ENCODE measurements around the gene AFAP1. TPM values are rescaled to one million over a fixed set of nuclear protein-coding genes. Genes with fewer than 3 reads are reported as not detected.
A peak's percentile ranks its signal among the peaks of the same experiment; 100 is the strongest.

The AFAP1 gene
- total RNA-seq, 1 donor from 2014 or later: 55.6 TPM

- DNase-seq (ENCODE audit: low read depth): no peak
- Histone ChIP-seq H3K4me3 (ENCODE audit: low read depth, low read length) (no peak overlapping the region), H3K27me3 (ENCODE audit: control insufficient read depth, insufficient read depth, low read length) (no peaks in the 10 kb centered on the region), H3K36me3 (ENCODE audit: control insufficient read depth, insufficient read depth, low read length) (no peaks in the 10 kb centered on the region)
- TF ChIP-seq CTCF (IDR thresholded peaks at IDR 0.05; ENCODE audit: insufficient read depth, low read length, poor library complexity, severe bottlenecking): no peak
Measured at GRCh38 chr4:7877176-7877575, 62.5 kb downstream of the AFAP1 start.

DNA sequence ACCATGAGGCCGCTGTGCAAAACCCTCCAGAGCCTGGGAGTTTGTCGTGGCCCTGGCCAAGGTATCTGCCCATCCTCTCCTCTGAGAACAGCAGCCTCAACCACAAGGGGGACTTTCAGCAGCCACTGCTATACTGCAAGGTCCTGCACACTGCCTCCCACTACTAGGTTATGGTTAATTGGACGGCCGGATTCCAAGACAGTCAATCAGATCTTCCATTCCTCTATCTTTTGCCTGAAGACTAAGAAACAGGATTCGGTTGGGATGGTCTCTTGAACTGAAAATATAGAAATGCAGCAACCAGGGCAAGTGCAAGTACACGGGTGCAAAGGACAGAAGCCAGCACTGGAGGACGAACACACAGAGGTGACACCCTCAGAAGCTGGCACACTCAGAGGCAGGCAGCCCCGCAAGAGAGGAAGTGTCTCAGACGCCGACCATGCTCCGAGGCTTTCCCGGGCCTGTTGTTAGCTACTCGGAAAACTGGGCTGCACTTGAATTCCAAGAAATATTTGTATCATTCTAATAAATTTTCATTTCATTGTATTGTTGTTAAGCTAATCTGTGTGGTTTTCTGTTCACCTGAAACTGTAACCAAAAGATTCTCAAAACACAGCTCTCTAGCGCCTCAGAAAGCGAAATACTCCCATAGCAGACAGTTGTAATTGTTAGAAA, 63.3 kb downstream of the AFAP1 start:
- Histone ChIP-seq H3K4me3 (ENCODE audit: low read depth, low read length) (no peak overlapping the region), H3K27me3 (ENCODE audit: control insufficient read depth, insufficient read depth, low read length) (no peaks in the 10 kb centered on the region), H3K36me3 (ENCODE audit: control insufficient read depth, insufficient read depth, low read length) (no peaks in the 10 kb centered on the region)
- no peak for DNase-seq (ENCODE audit: low read depth)
- peak; percentile 43 for TF ChIP-seq CTCF (IDR thresholded peaks at IDR 0.05; ENCODE audit: insufficient read depth, low read length, poor library complexity, severe bottlenecking)

- no peaks in the 10 kb centered on the region for H3K36me3 ChIP-seq (ENCODE audit: control insufficient read depth, insufficient read depth, low read length)
Measured at GRCh38 chr4:7874838-7875237, 64.8 kb downstream of the AFAP1 start.

DNA sequence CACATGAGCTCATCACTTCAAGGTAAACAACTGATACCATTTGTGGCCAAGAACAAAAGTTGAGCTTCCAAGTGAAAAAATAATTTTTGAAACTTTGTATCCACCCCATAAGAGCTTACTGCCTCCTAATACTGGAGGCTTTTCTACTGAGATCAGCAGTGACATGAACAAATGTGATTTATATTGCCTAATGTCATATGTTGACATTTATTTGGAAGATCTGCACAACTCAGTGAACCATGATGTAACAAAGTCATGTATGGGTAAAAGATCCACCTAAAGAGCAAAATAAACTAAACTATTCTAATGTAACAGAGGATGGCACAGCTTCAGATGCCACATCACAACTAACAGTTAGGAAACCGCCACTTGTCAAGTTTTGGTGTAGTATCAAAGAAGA, 65.8 kb downstream of the AFAP1 start:
- TF ChIP-seq CTCF (IDR thresholded peaks at IDR 0.05; ENCODE audit: insufficient read depth, low read length, poor library complexity, severe bottlenecking): no peak
- Histone ChIP-seq H3K36me3 (ENCODE audit: control insufficient read depth, insufficient read depth, low read length) (no peaks in the 10 kb centered on the region), H3K4me3 (ENCODE audit: low read depth, low read length) (no peak overlapping the region), H3K27me3 (ENCODE audit: control insufficient read depth, insufficient read depth, low read length) (no peaks in the 10 kb centered on the region)
- DNase-seq (ENCODE audit: low read depth): no peak

More at GRCh38 chr4:7874838-7875237, 64.8 kb downstream of the AFAP1 start:
- DNase-seq (ENCODE audit: low read depth): no peak
- TF ChIP-seq CTCF (IDR thresholded peaks at IDR 0.05; ENCODE audit: insufficient read depth, low read length, poor library complexity, severe bottlenecking): no peak
- no peaks in the 10 kb centered on the region for H3K27me3 ChIP-seq (ENCODE audit: control insufficient read depth, insufficient read depth, low read length)
- H3K4me3 ChIP-seq (ENCODE audit: low read depth, low read length): no peak overlapping the region

- no peak for DNase-seq (ENCODE audit: low read depth)
- Histone ChIP-seq H3K36me3 (ENCODE audit: control insufficient read depth, insufficient read depth, low read length) (no peaks in the 10 kb centered on the region), H3K4me3 (ENCODE audit: low read depth, low read length) (no peak overlapping the region), H3K27me3 (ENCODE audit: control insufficient read depth, insufficient read depth, low read length) (no peaks in the 10 kb centered on the region)
- no peak for TF ChIP-seq CTCF (IDR thresholded peaks at IDR 0.05; ENCODE audit: insufficient read depth, low read length, poor library complexity, severe bottlenecking)
Measured at GRCh38 chr4:7872264-7872771, 67.3 kb downstream of the AFAP1 start.

DNA sequence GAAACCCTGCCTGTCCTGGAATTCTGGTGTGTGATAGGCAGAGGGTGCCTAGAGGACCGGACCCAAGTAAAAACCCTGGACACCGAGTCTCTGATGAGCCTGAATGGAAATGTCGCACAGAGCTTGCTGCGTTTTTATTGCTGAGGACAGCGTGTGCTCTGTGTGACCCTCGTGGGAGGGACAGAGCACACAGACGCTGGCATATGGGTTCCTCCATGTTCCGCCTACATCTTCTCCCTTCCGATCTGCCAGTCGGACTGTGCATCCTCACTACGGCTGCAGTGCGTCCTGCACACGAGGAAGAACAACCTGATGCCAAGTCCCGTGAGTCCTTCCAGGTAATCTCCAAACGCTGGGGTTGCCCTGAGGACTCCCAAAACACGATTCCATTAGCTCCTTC, 68.3 kb downstream of the AFAP1 start:
- no peak for DNase-seq (ENCODE audit: low read depth)
- no peak for TF ChIP-seq CTCF (IDR thresholded peaks at IDR 0.05; ENCODE audit: insufficient read depth, low read length, poor library complexity, severe bottlenecking)
- H3K36me3 ChIP-seq (ENCODE audit: control insufficient read depth, insufficient read depth, low read length): no peaks in the 10 kb centered on the region
- H3K27me3 ChIP-seq (ENCODE audit: control insufficient read depth, insufficient read depth, low read length): no peaks in the 10 kb centered on the region
- H3K4me3 ChIP-seq (ENCODE audit: low read depth, low read length): no peak overlapping the region

All from kidney epithelial cell (primary cell).